ENCODE data around the gene BORCS5.

Gene BORCS5

GRCh38 chr12:12511021-12511783 lies 154.3 kb downstream of the BORCS5 start:
- no peak for TF ChIP-seq SPI1 (IDR thresholded peaks at IDR 0.05; ENCODE audit: low read depth, low read length)
- TF ChIP-seq TAF1 (IDR thresholded peaks at IDR 0.05; ENCODE audit: low read depth, low read length) = no peak
- TF ChIP-seq PAX5 (IDR thresholded peaks at IDR 0.05; ENCODE audit: insufficient read depth, low read length, severe bottlenecking) = no peak
- FAIRE-seq (no peak), DNase-seq (ENCODE audit: insufficient read length, low spot score) (no peak)

GRCh38 chr12:12511895-12512711 lies 155.2 kb downstream of the BORCS5 start:
- DNase-seq (ENCODE audit: insufficient read length, low spot score) (no peak), FAIRE-seq (peak; percentile 52)
- TF ChIP-seq POLR2A (IDR thresholded peaks at IDR 0.05; ENCODE audit: low read depth, low read length) = no peak
- TF ChIP-seq TAF1 (IDR thresholded peaks at IDR 0.05; ENCODE audit: low read depth, low read length) = no peak
- no peak for TF ChIP-seq SPI1 (IDR thresholded peaks at IDR 0.05; ENCODE audit: low read depth, low read length)
- no peak for TF ChIP-seq POLR2AphosphoS5 (IDR thresholded peaks at IDR 0.05; ENCODE audit: low read depth, low read length)
- no peak for TF ChIP-seq PAX5 (IDR thresholded peaks at IDR 0.05; ENCODE audit: insufficient read depth, low read length, severe bottlenecking)

GRCh38 chr12:12513416-12514006 lies 156.6 kb downstream of the BORCS5 start:
- DNase-seq (ENCODE audit: insufficient read length, low spot score) (no peak), FAIRE-seq (no peak)
- no peak for TF ChIP-seq SPI1 (IDR thresholded peaks at IDR 0.05; ENCODE audit: low read depth, low read length)
- no peak for TF ChIP-seq TAF1 (IDR thresholded peaks at IDR 0.05; ENCODE audit: low read depth, low read length)
- no peak for TF ChIP-seq POLR2AphosphoS5 (IDR thresholded peaks at IDR 0.05; ENCODE audit: low read depth, low read length)
- TF ChIP-seq PAX5 (IDR thresholded peaks at IDR 0.05; ENCODE audit: insufficient read depth, low read length, severe bottlenecking) = no peak
- TF ChIP-seq POU2F2 (IDR thresholded peaks at IDR 0.05; ENCODE audit: low read depth, low read length) = no peak
- no peak for TF ChIP-seq POLR2A (IDR thresholded peaks at IDR 0.05; ENCODE audit: low read depth, low read length)

GRCh38 chr12:12518464-12518845 lies 161.6 kb downstream of the BORCS5 start:
- DNase-seq (ENCODE audit: insufficient read length, low spot score) (no peak), FAIRE-seq (peak; percentile 23)
- TF ChIP-seq PAX5 (IDR thresholded peaks at IDR 0.05; ENCODE audit: insufficient read depth, low read length, severe bottlenecking) = no peak
- TF ChIP-seq POLR2A (IDR thresholded peaks at IDR 0.05; ENCODE audit: low read depth, low read length) = no peak
- no peak for TF ChIP-seq POU2F2 (IDR thresholded peaks at IDR 0.05; ENCODE audit: low read depth, low read length)
- no peak for TF ChIP-seq POLR2AphosphoS5 (IDR thresholded peaks at IDR 0.05; ENCODE audit: low read depth, low read length)
- TF ChIP-seq SPI1 (IDR thresholded peaks at IDR 0.05; ENCODE audit: low read depth, low read length) = no peak
- no peak for TF ChIP-seq TAF1 (IDR thresholded peaks at IDR 0.05; ENCODE audit: low read depth, low read length)

GRCh38 chr12:12518919-12519318 lies 162.0 kb downstream of the BORCS5 start:
- no peak for TF ChIP-seq POLR2AphosphoS5 (IDR thresholded peaks at IDR 0.05; ENCODE audit: low read depth, low read length)
- no peak for TF ChIP-seq POLR2A (IDR thresholded peaks at IDR 0.05; ENCODE audit: low read depth, low read length)
- no peak for TF ChIP-seq PAX5 (IDR thresholded peaks at IDR 0.05; ENCODE audit: insufficient read depth, low read length, severe bottlenecking)
- TF ChIP-seq SPI1 (IDR thresholded peaks at IDR 0.05; ENCODE audit: low read depth, low read length) = no peak
- no peak for TF ChIP-seq POU2F2 (IDR thresholded peaks at IDR 0.05; ENCODE audit: low read depth, low read length)
- no peak for TF ChIP-seq TAF1 (IDR thresholded peaks at IDR 0.05; ENCODE audit: low read depth, low read length)
- FAIRE-seq = no peak
- no peak for DNase-seq (ENCODE audit: insufficient read length, low spot score)
